NT2/D1 (cell line): ENCODE results near the gene PEX26.
"Not testable (repeated sequence)": the region's sequence is repeated elsewhere in the genome, so short reads cannot be mapped to it uniquely, and the experiment has no call there.

Experiments
- YY1 ChIP-seq: IDR thresholded peaks from 2 replicates; pipeline ENCODE4 v1.6.1; 2011; ENCODE audit not compliant: insufficient read length, insufficient read depth
- ZNF274 ChIP-seq: IDR thresholded peaks from 2 replicates; pipeline ENCODE4 v1.6.1; 2011; ENCODE audit warnings: mild to moderate bottlenecking, low read depth, low read length

DNA sequence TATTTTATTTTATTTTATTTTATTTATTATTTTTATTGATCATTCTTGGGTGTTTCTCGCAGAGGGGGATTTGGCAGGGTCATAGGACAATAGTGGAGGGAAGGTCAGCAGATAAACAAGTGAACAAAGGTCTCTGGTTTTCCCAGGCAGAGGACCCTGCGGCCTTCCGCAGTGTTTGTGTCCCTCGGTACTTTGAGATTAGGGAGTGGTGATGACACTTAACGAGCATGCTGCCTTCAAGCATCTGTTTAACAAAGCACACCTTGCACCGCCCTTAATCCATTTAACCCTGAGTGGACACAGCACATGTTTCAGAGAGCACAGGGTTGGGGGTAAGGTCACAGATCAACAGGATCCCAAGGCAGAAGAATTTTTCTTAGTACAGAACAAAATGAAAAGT is 36.9 kb upstream of the PEX26 start:
- TF ChIP-seq ZNF274, YY1: not testable (repeated sequence)
